Measurements from ENCODE around the gene SCAF11.

SCAF11 gene

GRCh38 chr12:45977620-45978019 lies 12.8 kb downstream of the SCAF11 start:
- no peak for DNase-seq

- DNase-seq: no peak
These were observed 14.9 kb downstream of the SCAF11 start for GRCh38 chr12:45975506-45975905.

GRCh38 chr12:45974883-45975282 lies 15.5 kb downstream of the SCAF11 start:
- DNase-seq: no peak

- no peak for DNase-seq
These were observed 16.1 kb downstream of the SCAF11 start for GRCh38 chr12:45974171-45974719.

GRCh38 chr12:45973526-45973925 lies 16.8 kb downstream of the SCAF11 start:
- no peak for DNase-seq

GRCh38 chr12:45970391-45970790 lies 20.0 kb downstream of the SCAF11 start:
- DNase-seq: no peak

- no peak for DNase-seq
These were observed 21.3 kb downstream of the SCAF11 start for GRCh38 chr12:45969084-45969483.

- DNase-seq: no peak
These were observed 23.9 kb downstream of the SCAF11 start for GRCh38 chr12:45966486-45966885.

GRCh38 chr12:45962553-45963325 lies 27.6 kb downstream of the SCAF11 start:
- no peak for DNase-seq

- DNase-seq: no peak
These were observed 30.6 kb downstream of the SCAF11 start for GRCh38 chr12:45959728-45960127.

- DNase-seq: no peak
These were observed 31.3 kb downstream of the SCAF11 start for GRCh38 chr12:45959025-45959424.

- DNase-seq: no peak
These were observed 41.8 kb downstream of the SCAF11 start for GRCh38 chr12:45948546-45948945.

GRCh38 chr12:45946435-45946834 lies 43.9 kb downstream of the SCAF11 start:
- DNase-seq: no peak

GRCh38 chr12:45944771-45945170 lies 45.6 kb downstream of the SCAF11 start:
- no peak for DNase-seq

GRCh38 chr12:45939759-45940158 lies 50.6 kb downstream of the SCAF11 start:
- DNase-seq: no peak

GRCh38 chr12:45938566-45938965 lies 51.8 kb downstream of the SCAF11 start:
- no peak for DNase-seq

- no peak for DNase-seq
These were observed 55.4 kb downstream of the SCAF11 start for GRCh38 chr12:45934956-45935355.

- DNase-seq: no peak
These were observed 56.9 kb downstream of the SCAF11 start for GRCh38 chr12:45933504-45933903.

GRCh38 chr12:45930369-45930768 lies 60.0 kb downstream of the SCAF11 start:
- no peak for DNase-seq

- no peak for DNase-seq
These were observed 62.1 kb downstream of the SCAF11 start for GRCh38 chr12:45928309-45928708.

GRCh38 chr12:45918818-45919217 lies 71.6 kb downstream of the SCAF11 start:
- no peak for DNase-seq

- DNase-seq: no peak
These were observed 75.0 kb downstream of the SCAF11 start for GRCh38 chr12:45915405-45915804.

GRCh38 chr12:45914090-45914489 lies 76.3 kb downstream of the SCAF11 start:
- DNase-seq: no peak

- DNase-seq: no peak
These were observed 76.7 kb downstream of the SCAF11 start for GRCh38 chr12:45913631-45914030.

- no peak for DNase-seq
These were observed 77.6 kb downstream of the SCAF11 start for GRCh38 chr12:45912774-45913173.
